Motor neuron (in vitro differentiated cells): ENCODE data around the gene ALOX15. TPM values are rescaled to one million over a fixed set of nuclear protein-coding genes. Genes with fewer than 3 reads are reported as not detected.
"Not testable (repeated sequence)": the region's sequence is repeated elsewhere in the genome, so short reads cannot be mapped to it uniquely, and the experiment has no call there.

Source experiments
- ATAC-seq, 8 experiments: fragments of 200-7000 bp; cut with Tn5 transposase; replicated peaks in 6 of 8; 2 replicates each; pipeline ENCODE4 v1.8.0; 2021; ENCODE audit warnings: mild to moderate bottlenecking in 8 of 8, moderate library complexity in 8 of 8
- H3K27ac ChIP-seq, 2 donors: fragments of 250-450 bp; sonication (Bioruptor Pico); 2 replicates each; pipeline ENCODE4 v1.9.0; 2021; ENCODE audit warnings: antibody characterized with exemption in 2 of 2, mild to moderate bottlenecking in 2 of 2, moderate library complexity in 1 of 2
- H3K4me1 ChIP-seq, 2 donors: fragments of 250-450 bp; sonication (Bioruptor Pico); replicated peaks in 1 of 2; 2 replicates each; pipeline ENCODE4 v1.6.1; 2021; ENCODE audit warnings: antibody characterized with exemption in 2 of 2, mild to moderate bottlenecking in 2 of 2, moderate library complexity in 1 of 2
- H3K4me3 ChIP-seq, 5 donors: fragments of 250-450 bp; sonication (Bioruptor Pico); 2 replicates each; pipeline ENCODE4 v1.9.0; 2021; ENCODE audit warnings: antibody characterized with exemption in 5 of 5, mild to moderate bottlenecking in 5 of 5, moderate library complexity in 4 of 5
- WGBS, 10 experiments: fragments of 450-650 bp; shearing (Covaris generic); methylation state at CpG; one replicate each; pipeline ENCODE4 v1.0.0; 2022; 5-methylcytosine and 5-hydroxymethylcytosine counted together
- in situ Hi-C, 9 experiments: fragments of 400-800 bp; cut with MboI; loops; one replicate each; pipeline ENCODE4 v1.15.0; 2021; ENCODE audit warnings: low sequenced_read_pairs in 9 of 9, low pct_unique_long_range_greater_than_20kb in 2 of 9; ENCODE audit not compliant: unreplicated experiment in 9 of 9
- total RNA-seq, 8 experiments: library from RNA; unstranded; fragments of 300-600 nt; gene quantifications; 2 replicates each; pipeline versions ENCODE4 v1.2.3 to v1.2.4, GENCODE V29; 2022

ALOX15 gene
- total RNA-seq, 8 experiments from 2014 or later = 0.07 to 3,411 (median 2.2) TPM; not detected in 1

DNA sequence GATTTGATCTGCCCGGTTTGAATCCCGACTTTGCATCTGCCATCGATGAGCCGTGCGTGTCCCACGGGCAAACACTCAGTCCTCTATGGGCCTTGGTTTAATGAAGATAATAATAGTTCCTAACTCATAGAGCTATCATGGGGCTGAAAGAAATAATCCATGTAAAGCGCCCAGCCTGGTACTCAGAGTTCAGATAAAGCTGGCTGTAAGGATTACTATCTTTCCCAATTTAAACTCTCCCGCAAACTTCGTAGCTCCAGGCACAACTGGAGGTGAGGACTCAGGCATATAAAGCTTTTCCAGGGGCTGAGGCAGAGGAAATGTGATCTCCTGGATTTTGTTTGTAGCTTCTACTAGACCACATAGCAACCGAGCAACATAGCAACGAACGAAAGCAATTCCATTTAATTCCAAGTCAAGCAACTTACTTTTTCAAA is 16.3 kb downstream of the ALOX15 start:
- in situ Hi-C loops = loop anchor here in 2 of 9 experiments (10.0 kb wide), 1 partner anchor 60 kb away; the partner anchor contains the start of gene GGT6 (in 2 of the 2)
- ATAC-seq = peak in 4 of 8 experiments; percentile 0 to 73 (median 11)
- H3K27ac ChIP-seq = no peak overlapping the region
- 33 to 93% (median 85%) methylated on average over 1 to 12 of the region's 12 CpGs for WGBS, 10 experiments
- H3K4me3 ChIP-seq = no peak overlapping the region
- H3K4me1 ChIP-seq = peaks cover 0 to 8% of the 10 kb centered on the region in 2 donors

GRCh38 chr17:4624451-4624911 is 17.0 kb downstream of the ALOX15 start:
- in situ Hi-C loops = loop anchor here in 4 of 9 experiments (5.0 to 10.0 kb wide), 2 partner anchors 57 to 60 kb away; partner anchors contain the start of gene GGT6 (in 2 of the 4)
- not testable (repeated sequence) for H3K27ac ChIP-seq, H3K4me1 ChIP-seq, H3K4me3 ChIP-seq
- WGBS, 10 experiments = 0 to 83% (median 41%) methylated on average over 1 to 3 of the region's 3 CpGs; no CpG with 5 or more reads in 2 of the 10 experiments
- peak in 4 of 8 experiments; percentile 3 to 23 (median 6) for ATAC-seq

DNA sequence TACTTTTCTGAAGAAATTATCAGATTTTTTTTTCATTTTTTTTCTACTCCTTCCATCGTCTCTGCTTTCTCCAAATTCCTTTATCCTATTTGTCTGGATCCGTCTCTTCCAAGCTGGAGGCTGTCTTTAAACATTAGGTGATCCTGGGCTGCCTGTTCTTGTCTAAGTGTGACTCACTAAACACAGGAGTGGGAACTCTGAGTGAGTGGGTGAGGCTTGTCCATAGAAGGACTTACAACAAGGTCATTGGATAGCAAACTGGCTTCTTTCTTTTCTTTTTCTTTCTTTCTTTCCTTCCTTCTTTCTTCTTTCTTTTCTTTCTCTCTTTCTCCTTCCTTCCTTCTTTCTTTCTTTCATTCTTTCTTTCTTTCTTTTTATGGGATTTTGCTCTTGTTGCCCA is 18.2 kb downstream of the ALOX15 start:
- ATAC-seq = no peak
- 0 to 100% (median 78%) methylated on average over 1 to 2 of the region's 2 CpGs for WGBS, 10 experiments
- Histone ChIP-seq H3K4me1 (peaks cover 0 to 8% of the 10 kb centered on the region in 2 donors), H3K4me3 (no peak overlapping the region), H3K27ac (no peak overlapping the region)
- in situ Hi-C loops = loop anchor here in 4 of 9 experiments (5.0 to 10.0 kb wide), 2 partner anchors 56 to 58 kb away; partner anchors contain the start of gene GGT6 (in 2 of the 4)

GRCh38 chr17:4622375-4622774 is 19.1 kb downstream of the ALOX15 start:
- Histone ChIP-seq H3K4me3 (no peak overlapping the region), H3K4me1 (peaks cover 0 to 13% of the 10 kb centered on the region in 2 donors), H3K27ac (no peak overlapping the region)
- ATAC-seq = peak in 1 of 8 experiments; percentile 0
- in situ Hi-C loops = loop anchor here in 4 of 9 experiments (5.0 to 10.0 kb wide), 2 partner anchors 55 to 58 kb away; partner anchors contain the start of gene GGT6 (in 2 of the 4)
- 0 to 100% (median 90%) methylated on average over 1 of the region's 1 CpG; no CpG with 5 or more reads in 1 of the 10 experiments for WGBS, 10 experiments

DNA sequence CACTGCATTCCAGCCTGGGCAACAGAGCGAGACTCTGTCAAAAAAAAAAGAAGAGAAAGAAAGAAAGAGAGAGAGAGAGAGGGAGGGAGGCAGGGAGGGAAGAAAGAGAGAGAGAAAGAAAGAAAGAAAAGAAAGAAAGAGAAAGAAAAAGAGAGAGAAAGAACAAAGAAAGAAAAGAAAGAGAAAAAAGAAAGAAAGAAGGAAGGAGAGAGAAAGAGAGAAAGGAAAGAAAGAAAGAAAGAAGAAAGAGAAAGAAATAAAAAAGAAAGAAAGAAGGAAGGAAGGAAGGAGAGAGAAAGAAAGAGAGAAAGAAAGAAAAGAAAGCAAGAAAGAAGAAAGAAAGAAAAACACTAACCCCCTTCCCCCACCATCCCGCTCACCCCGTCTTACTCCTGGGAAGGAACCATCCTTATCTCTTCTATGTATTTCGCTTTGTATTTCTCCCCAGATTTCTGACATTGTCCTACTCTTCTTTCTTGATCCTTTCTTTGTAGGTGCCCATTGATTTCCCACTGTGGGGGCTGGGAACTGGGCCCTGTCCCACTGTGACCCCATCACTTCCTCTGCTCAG is 20.9 kb downstream of the ALOX15 start:
- Histone ChIP-seq H3K4me3 (no peak overlapping the region), H3K27ac (no peak overlapping the region), H3K4me1 (peaks cover 0 to 10% of the 10 kb centered on the region in 2 donors)
- in situ Hi-C loops = loop anchor here in 4 of 9 experiments (5.0 to 10.0 kb wide), 2 partner anchors 53 to 56 kb away; partner anchors contain the start of gene GGT6 (in 2 of the 4)
- 40 to 100% (median 86%) methylated on average over 1 to 4 of the region's 4 CpGs for WGBS, 10 experiments
- no peak for ATAC-seq

- no peak overlapping the region for H3K27ac ChIP-seq
- ATAC-seq = peak in 3 of 8 experiments; percentile 1 to 20 (median 9)
- WGBS, 10 experiments = 0 to 100% (median 68%) methylated on average over 1 to 9 of the region's 15 CpGs; no CpG with 5 or more reads in 1 of the 10 experiments
- no peak overlapping the region for H3K4me3 ChIP-seq
- in situ Hi-C loops = loop anchor here in 1 of 9 experiments (10.0 kb wide), 1 partner anchor 53 kb away; the partner anchor contains the start of gene GGT6
- peaks cover 0 to 5% of the 10 kb centered on the region in 2 donors for H3K4me1 ChIP-seq
These were observed 23.7 kb downstream of the ALOX15 start for GRCh38 chr17:4617590-4618351.

- 69 to 100% (median 88%) methylated on average over 2 to 17 of the region's 17 CpGs; no CpG with 5 or more reads in 5 of the 10 experiments for WGBS, 10 experiments
- Histone ChIP-seq H3K4me3 (no peak overlapping the region), H3K27ac (no peak overlapping the region), H3K4me1 (peaks cover 0 to 5% of the 10 kb centered on the region in 2 donors)
- ATAC-seq = peak in 1 of 8 experiments; percentile 0
- in situ Hi-C loops = loop anchor here in 1 of 9 experiments (10.0 kb wide), 1 partner anchor 52 kb away; the partner anchor contains the start of gene GGT6
These were observed 24.4 kb downstream of the ALOX15 start for GRCh38 chr17:4617090-4617489.

- no peak overlapping the region for H3K27ac ChIP-seq
- ATAC-seq = no peak
- WGBS, 10 experiments = 43 to 93% (median 87%) methylated on average over 2 to 8 of the region's 9 CpGs; no CpG with 5 or more reads in 4 of the 10 experiments
- no peak overlapping the region for H3K4me3 ChIP-seq
- peaks cover 0 to 5% of the 10 kb centered on the region in 2 donors for H3K4me1 ChIP-seq
- in situ Hi-C loops = loop anchor here in 1 of 9 experiments (10.0 kb wide), 1 partner anchor 52 kb away; the partner anchor contains the start of gene GGT6
These were observed 25.0 kb downstream of the ALOX15 start for GRCh38 chr17:4616476-4616875.

DNA sequence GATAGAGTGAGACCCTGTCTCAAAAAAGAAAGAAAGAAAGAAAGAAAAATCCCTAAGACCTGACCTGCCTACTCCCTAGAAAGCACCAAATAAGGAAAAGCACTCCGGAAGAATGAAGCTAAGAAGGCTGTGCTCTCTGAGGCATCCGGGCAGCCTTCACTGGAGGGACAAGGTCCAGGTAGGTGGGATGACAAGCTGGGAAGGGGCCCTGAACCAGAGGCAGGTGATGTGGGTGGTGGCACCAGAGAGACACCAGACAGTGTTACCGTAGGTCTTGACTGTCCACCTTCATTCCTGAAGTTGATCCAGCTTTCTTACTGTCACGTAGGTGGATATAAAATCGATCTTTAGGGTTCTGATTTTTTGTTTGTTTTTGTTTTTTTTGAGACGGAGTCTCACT is 30.8 kb downstream of the ALOX15 start:
- Histone ChIP-seq H3K4me3 (no peak overlapping the region), H3K27ac (no peak overlapping the region), H3K4me1 (peaks cover 13 to 29% of the 10 kb centered on the region in 2 donors)
- in situ Hi-C loops = loop anchor here in 1 of 9 experiments (10.0 kb wide), 1 partner anchor 46 kb away; the partner anchor contains the start of gene GGT6
- WGBS, 10 experiments = 51 to 90% (median 75%) methylated on average over 2 to 6 of the region's 6 CpGs; no CpG with 5 or more reads in 1 of the 10 experiments
- no peak for ATAC-seq

- Histone ChIP-seq H3K4me1 (peaks cover 13 to 34% of the 10 kb centered on the region in 2 donors), H3K4me3 (no peak overlapping the region), H3K27ac (no peak overlapping the region)
- ATAC-seq = no peak
- in situ Hi-C loops = loop anchor here in 1 of 9 experiments (10.0 kb wide), 1 partner anchor 45 kb away; the partner anchor contains the start of gene GGT6
- WGBS, 10 experiments = 0 to 100% (median 83%) methylated on average over 1 to 5 of the region's 5 CpGs; no CpG with 5 or more reads in 1 of the 10 experiments
These were observed 31.3 kb downstream of the ALOX15 start for GRCh38 chr17:4610162-4610561.

DNA sequence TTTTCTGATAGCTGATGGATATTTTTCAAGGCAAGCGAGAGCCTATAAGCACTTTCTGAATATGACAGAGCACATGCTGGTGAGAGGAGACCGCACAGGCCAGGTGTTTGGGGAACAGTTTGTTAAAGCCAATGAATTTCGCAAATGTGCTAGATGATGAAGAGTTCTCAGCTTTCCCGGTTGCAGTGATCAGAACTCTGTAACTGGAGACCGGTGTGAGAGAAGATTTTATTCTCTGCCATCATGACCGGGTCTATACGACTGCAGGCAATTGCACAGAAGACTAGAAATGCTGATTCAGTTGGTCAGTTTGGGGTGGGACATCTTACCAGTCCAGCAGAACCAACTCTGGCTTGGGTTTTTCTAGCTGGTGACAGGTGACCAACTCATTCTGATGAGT is 31.7 kb downstream of the ALOX15 start:
- Histone ChIP-seq H3K4me3 (no peak overlapping the region), H3K27ac (no peak overlapping the region), H3K4me1 (peaks cover 13 to 35% of the 10 kb centered on the region in 2 donors)
- WGBS, 10 experiments = 40 to 100% (median 94%) methylated on average over 2 to 7 of the region's 7 CpGs; no CpG with 5 or more reads in 2 of the 10 experiments
- in situ Hi-C loops = loop anchor here in 1 of 9 experiments (10.0 kb wide), 1 partner anchor 45 kb away; the partner anchor contains the start of gene GGT6
- no peak for ATAC-seq

GRCh38 chr17:4607773-4608187 is 33.7 kb downstream of the ALOX15 start:
- peak; percentile 2 to 91 (median 85) for ATAC-seq
- Histone ChIP-seq H3K27ac (peak overlapping the region in 1 of 2 donors; percentile 82), H3K4me1 (peaks cover 13 to 44% of the 10 kb centered on the region in 2 donors), H3K4me3 (no peak overlapping the region)
- WGBS, 10 experiments = 0 to 80% (median 19%) methylated on average over 2 to 9 of the region's 9 CpGs; no CpG with 5 or more reads in 1 of the 10 experiments
- in situ Hi-C loops = no loop called here
